Naive thymus-derived CD8-positive, alpha-beta T cell (primary cell): ENCODE results near the gene PODNL1. TPM values are rescaled to one million over a fixed set of nuclear protein-coding genes. Genes with fewer than 3 reads are reported as not detected.
A peak's percentile ranks its signal among the peaks of the same experiment; 100 is the strongest.

Source experiments
- ATAC-seq, 2 donors: fragments of 150-1000 bp; cut with Tn5 transposase in 1 of 2; sonication (Bioruptor Pico), chemical (Tn5 transposase) in 1 of 2; 1 replicate in 1 of 2; 2 replicates in 1 of 2; pipeline ENCODE4 v1.10.0; 2021; ENCODE audit warnings: mild to moderate bottlenecking in 2 of 2, moderate library complexity in 2 of 2
- POLR2A ChIA-PET: fragments of 350-600 bp; sonication (Branson Sonifier 250); formaldehyde crosslinking; loops from one replicate; lab custom pipeline; 2021; ENCODE audit warnings: antibody characterized with exemption; lab: Charles Lee
- DNase-seq, 10 donors: peaks; one replicate each; pipeline versions ENCODE4 v3.0.0 to v3.0.0-alpha.2; 2020 to 2022
- H3K27ac Mint-ChIP-seq, 10 donors: one replicate each; pipeline ENCODE4 v1.8.0; 2020 to 2022; ENCODE audit warnings: mild to moderate bottlenecking in 10 of 10, mixed read lengths in 10 of 10, moderate library complexity in 4 of 10, inconsistent platforms in 1 of 10
- H3K27me3 Mint-ChIP-seq, 5 donors: one replicate each; pipeline ENCODE4 v1.8.0; 2021 to 2022; ENCODE audit warnings: mixed read lengths in 5 of 5
- H3K36me3 Mint-ChIP-seq, 3 donors: one replicate each; pipeline ENCODE4 v1.8.0; 2020 to 2022; ENCODE audit warnings: mixed read lengths in 3 of 3, mild to moderate bottlenecking in 2 of 3, inconsistent platforms in 1 of 3
- H3K4me1 Mint-ChIP-seq, 4 donors: one replicate each; pipeline ENCODE4 v1.8.0; 2021 to 2022; ENCODE audit warnings: mixed read lengths in 4 of 4
- H3K4me3 Mint-ChIP-seq, 10 donors: one replicate each; pipeline ENCODE4 v1.8.0; 2020 to 2022; ENCODE audit warnings: mild to moderate bottlenecking in 10 of 10, mixed read lengths in 10 of 10, moderate library complexity in 6 of 10, inconsistent platforms in 1 of 10
- H3K9me3 Mint-ChIP-seq, 9 donors: one replicate each; pipeline ENCODE4 v1.8.0; 2020 to 2022; ENCODE audit warnings: mixed read lengths in 9 of 9, mild to moderate bottlenecking in 3 of 9, inconsistent platforms in 1 of 9, moderate library complexity in 1 of 9
- polyA plus RNA-seq, 3 donors: library from polyadenylated mRNA; unstranded; fragments of 300-500 nt; fragmentation: Illumina TruSeq; gene quantifications; one replicate each; pipeline ENCODE4 v1.2.3, GENCODE V29; 2021
- total RNA-seq, 8 experiments: library from RNA in 2 of 8; stranded (reverse) in 2 of 8; gene quantifications; one replicate each; pipeline ENCODE4 v1.2.3 and lab custom pipeline; 2021 to 2026

The PODNL1 gene
- total and polyA plus RNA-seq, 5 experiments from 2014 or later, result not detected

DNA sequence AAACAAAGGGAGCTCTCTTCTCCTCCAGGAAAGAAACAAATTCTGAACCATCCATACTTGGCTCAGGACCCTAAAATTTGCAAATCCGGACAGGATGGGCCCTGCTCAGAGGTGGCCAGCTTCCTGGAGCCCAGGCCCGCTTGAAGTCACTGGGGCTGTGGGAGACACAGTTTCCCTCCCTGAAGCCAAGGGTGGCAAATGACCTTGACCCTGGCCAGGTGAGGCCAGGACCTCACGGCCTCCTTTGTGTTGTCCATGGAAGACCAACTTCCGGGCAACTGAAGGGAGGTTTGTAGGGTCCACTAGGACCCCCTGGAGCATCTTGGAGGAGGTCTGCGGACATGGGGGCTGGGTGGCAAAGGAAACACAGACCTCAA is 55.8 kb downstream of the PODNL1 start:
- H3K9me3 Mint-ChIP-seq, result no peaks in the 10 kb centered on the region
- peak overlapping the region; percentile 34 to 79 (median 71) for H3K4me3 Mint-ChIP-seq
- H3K36me3 Mint-ChIP-seq, result no peaks in the 10 kb centered on the region
- H3K4me1 Mint-ChIP-seq, result peaks cover 7 to 55% (median 50%) of the 10 kb centered on the region in 4 donors
- H3K27me3 Mint-ChIP-seq, result no peaks in the 10 kb centered on the region
- no peak for ATAC-seq
- H3K27ac Mint-ChIP-seq, result peak overlapping the region; percentile 59 to 88 (median 78)
- POLR2A ChIA-PET, result interaction anchor here (1.1 to 6.6 kb wide), 8 partner anchors 90 to 256 kb away, joined by 3 to 41 read pairs (median 5); partner anchors contain the start of genes IL27RA and RFX1
- DNase-seq, result no peak

DNA sequence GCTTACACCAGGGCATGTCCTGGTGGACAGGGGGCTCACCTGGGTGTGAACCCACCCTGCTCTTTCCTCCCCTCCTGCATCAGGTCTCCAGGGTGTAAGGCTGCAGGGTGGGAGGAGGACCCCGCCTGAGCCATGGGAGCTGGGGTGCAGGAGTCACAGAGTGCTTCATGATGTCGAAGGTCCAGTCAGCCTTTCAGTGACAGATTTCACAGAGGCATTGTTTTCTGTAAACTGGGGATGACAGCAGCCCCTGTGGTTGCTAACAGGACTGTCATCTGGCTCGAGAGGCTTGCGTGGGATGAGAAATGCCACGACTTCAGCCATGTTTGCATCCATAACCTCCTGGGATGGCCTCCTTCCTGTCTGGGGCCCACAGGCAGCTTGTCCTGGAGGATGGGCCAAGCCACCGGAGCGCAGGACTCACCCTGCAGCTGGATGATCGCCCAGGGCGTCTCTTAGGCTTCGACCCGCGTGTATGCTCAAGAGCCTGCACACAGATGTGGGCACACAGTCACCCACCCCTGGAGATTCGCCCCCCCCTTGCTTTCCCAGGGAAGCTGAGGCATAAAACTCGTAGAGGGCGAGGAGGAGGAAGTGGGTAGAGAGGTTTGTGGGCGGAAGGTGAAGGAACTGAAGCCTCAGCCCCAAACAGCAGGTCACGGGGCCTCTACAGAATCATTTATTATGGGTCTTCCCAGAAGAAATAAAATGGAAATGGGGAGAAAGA is 56.4 kb downstream of the PODNL1 start:
- Mint-ChIP-seq H3K27me3 (no peaks in the 10 kb centered on the region), H3K4me1 (peaks cover 7 to 51% (median 49%) of the 10 kb centered on the region in 4 donors), H3K4me3 (peak overlapping the region; percentile 34 to 79 (median 71)), H3K9me3 (no peaks in the 10 kb centered on the region), H3K27ac (peak overlapping the region; percentile 59 to 88 (median 78)), H3K36me3 (no peaks in the 10 kb centered on the region)
- peak in 1 of 2 donors; percentile 6 for ATAC-seq
- POLR2A ChIA-PET, result interaction anchor here (1.1 to 6.6 kb wide), 10 partner anchors 91 to 257 kb away, joined by 3 to 41 read pairs (median 4); partner anchors contain the start of genes IL27RA and RFX1
- DNase-seq, result peak in 3 of 10 donors; percentile 32 to 47 (median 35)

DNA sequence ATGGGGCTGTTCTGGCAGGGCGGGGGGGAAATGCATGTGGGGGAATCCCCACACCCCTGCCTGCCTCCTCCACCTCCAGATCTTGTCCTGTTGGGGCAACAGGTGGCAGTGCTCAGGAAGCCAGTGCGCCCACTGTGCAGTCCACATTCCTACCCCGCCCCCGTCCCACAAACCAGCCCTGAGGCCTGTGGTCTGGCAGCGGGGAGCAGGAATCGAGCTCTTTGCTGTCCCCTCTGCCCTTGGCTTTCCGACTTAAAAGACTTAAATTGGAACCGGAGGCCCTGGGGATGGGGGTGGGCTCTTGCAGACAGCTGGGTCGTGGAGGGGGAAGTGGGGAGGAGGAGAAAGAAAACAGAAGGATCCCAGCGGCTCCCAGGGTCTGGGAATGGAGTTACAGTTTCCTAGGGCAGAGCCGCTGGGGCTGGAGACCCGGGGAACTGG is 56.9 kb downstream of the PODNL1 start:
- H3K4me1 Mint-ChIP-seq, result peaks cover 7 to 48% (median 46%) of the 10 kb centered on the region in 4 donors
- no peaks in the 10 kb centered on the region for H3K36me3 Mint-ChIP-seq
- POLR2A ChIA-PET, result interaction anchor here (0.7 to 6.6 kb wide), 10 partner anchors 91 to 219 kb away, joined by 3 to 41 read pairs (median 4); partner anchors contain the start of genes IL27RA, MISP3 and RFX1
- peak in 1 of 2 donors; percentile 14 for ATAC-seq
- no peaks in the 10 kb centered on the region for H3K27me3 Mint-ChIP-seq
- H3K27ac Mint-ChIP-seq, result peak overlapping the region; percentile 11 to 88 (median 76)
- peak overlapping the region in 9 of 10 donors; percentile 32 to 77 (median 71) for H3K4me3 Mint-ChIP-seq
- no peaks in the 10 kb centered on the region for H3K9me3 Mint-ChIP-seq
- DNase-seq, result peak in 1 of 10 donors; percentile 37

Other genes with a start within 250 kb of the PODNL1 start
- gene MRI1, start 173.9 kb downstream of the PODNL1 start, total RNA-seq, result 10 to 100 TPM; 83.3 to 85.1 TPM
- 10 to 100 TPM in 2 of 3 donors, 1 to 10 TPM in 1; 6.4 to 15.5 (median 11.6) TPM for gene MRI1, start 173.9 kb downstream of the PODNL1 start, polyA plus RNA-seq
- gene C19orf53, start 164.0 kb downstream of the PODNL1 start, total RNA-seq, result 10 to 100 TPM; 74.1 to 80.0 TPM
- 100 to 1,000 TPM; 248 to 324 (median 278) TPM for gene C19orf53, start 164.0 kb downstream of the PODNL1 start, polyA plus RNA-seq
- gene ZSWIM4, start 143.0 kb downstream of the PODNL1 start, total RNA-seq, result 1 to 10 TPM; 7.8 to 8.1 TPM
- gene ZSWIM4, start 143.0 kb downstream of the PODNL1 start, polyA plus RNA-seq, result 1 to 10 TPM in 2 of 3 donors, under 1 TPM in 1; 0.30 to 1.5 (median 1.1) TPM
- gene NANOS3, start 61.3 kb downstream of the PODNL1 start, total RNA-seq, result not detected
- not detected for gene NANOS3, start 61.3 kb downstream of the PODNL1 start, polyA plus RNA-seq
- gene BRME1, start 32.3 kb downstream of the PODNL1 start, total RNA-seq, result 1 to 10 TPM; 3.0 to 3.7 TPM
- gene BRME1, start 32.3 kb downstream of the PODNL1 start, polyA plus RNA-seq, result under 1 TPM; 0.49 to 0.94 (median 0.76) TPM
- gene CC2D1A, start 32.2 kb downstream of the PODNL1 start, total RNA-seq, result 10 to 100 TPM; 29.7 to 30.7 TPM
- gene CC2D1A, start 32.2 kb downstream of the PODNL1 start, polyA plus RNA-seq, result 10 to 100 TPM in 1 of 3 donors, 1 to 10 TPM in 2; 4.3 to 10.5 (median 5.5) TPM
- 10 to 100 TPM; 93.5 to 93.6 TPM for gene DCAF15, start 14.1 kb upstream of the PODNL1 start, total RNA-seq
- 1 to 10 TPM; 2.9 to 6.0 (median 3.4) TPM for gene DCAF15, start 14.1 kb upstream of the PODNL1 start, polyA plus RNA-seq
- 10 to 100 TPM; 17.1 to 18.8 TPM for gene RFX1, start 67.9 kb upstream of the PODNL1 start, total RNA-seq
- gene RFX1, start 67.9 kb upstream of the PODNL1 start, polyA plus RNA-seq, result 1 to 10 TPM in 2 of 3 donors, under 1 TPM in 1; 0.84 to 1.1 (median 1.0) TPM
- not detected for gene RLN3, start 89.7 kb upstream of the PODNL1 start, total RNA-seq
- gene RLN3, start 89.7 kb upstream of the PODNL1 start, polyA plus RNA-seq, result under 1 TPM in 1 of 3 donors, not detected in 2; 0.50 TPM
- gene IL27RA, start 93.3 kb upstream of the PODNL1 start, total RNA-seq, result 10 to 100 TPM; 54.2 to 54.7 TPM
- 10 to 100 TPM; 54.5 to 91.2 (median 83.9) TPM for gene IL27RA, start 93.3 kb upstream of the PODNL1 start, polyA plus RNA-seq
- not detected for gene PALM3, start 123.7 kb upstream of the PODNL1 start, total RNA-seq
- gene PALM3, start 123.7 kb upstream of the PODNL1 start, polyA plus RNA-seq, result under 1 TPM in 1 of 3 donors, not detected in 2; 0.13 TPM
- under 1 TPM; 0.44 to 0.99 TPM for gene MISP3, start 134.4 kb upstream of the PODNL1 start, total RNA-seq
- gene MISP3, start 134.4 kb upstream of the PODNL1 start, polyA plus RNA-seq, result 1 to 10 TPM in 1 of 3 donors, under 1 TPM in 2; 0.36 to 1.4 (median 0.59) TPM
- gene C19orf67, start 147.4 kb upstream of the PODNL1 start, total RNA-seq, result under 1 TPM in 1 of 2 experiments, not detected in 1; 0.85 TPM
- not detected for gene C19orf67, start 147.4 kb upstream of the PODNL1 start, polyA plus RNA-seq
- gene SAMD1, start 152.3 kb upstream of the PODNL1 start, total RNA-seq, result 10 to 100 TPM; 66.4 to 68.3 TPM
- gene SAMD1, start 152.3 kb upstream of the PODNL1 start, polyA plus RNA-seq, result 1 to 10 TPM; 2.3 to 5.2 (median 2.7) TPM
- 10 to 100 TPM; 54.7 to 56.8 TPM for gene PRKACA, start 179.3 kb upstream of the PODNL1 start, total RNA-seq
- 1 to 10 TPM; 1.1 to 1.8 (median 1.3) TPM for gene PRKACA, start 179.3 kb upstream of the PODNL1 start, polyA plus RNA-seq
- gene ASF1B, start 198.2 kb upstream of the PODNL1 start, total RNA-seq, result 1 to 10 TPM; 2.7 to 4.6 TPM
- gene ASF1B, start 198.2 kb upstream of the PODNL1 start, polyA plus RNA-seq, result 1 to 10 TPM; 2.3 to 4.2 (median 3.7) TPM